Spleen (tissue), 11 donors: ENCODE results near the gene PPP2R2D. TPM values are rescaled to one million over a fixed set of nuclear protein-coding genes. Genes with fewer than 3 reads are reported as not detected.

Experiments used
- DNase-seq: peaks from one replicate; pipeline ENCODE4 v3.0.0-alpha.2; 2020
- H3K27ac ChIP-seq, 8 donors: fragments of 200-600 bp; sonication (generic) in 7 of 8; 1 replicate in 4 of 8; 2 replicates in 4 of 8; pipeline versions ENCODE4 v1.5.0 to v1.8.0; 2016 to 2021; ENCODE audit warnings: inconsistent platforms in 4 of 8, mild to moderate bottlenecking in 4 of 8, moderate library complexity in 1 of 8
- H3K27me3 ChIP-seq, 7 donors: fragments of 200-600 bp; sonication (generic) in 6 of 7; replicated peaks in 1 of 7; 1 replicate in 4 of 7; 2 replicates in 3 of 7; pipeline versions ENCODE4 v1.5.0 to v1.8.0; 2016 to 2021; ENCODE audit warnings: inconsistent platforms in 3 of 7, mild to moderate bottlenecking in 1 of 7
- H3K36me3 ChIP-seq, 6 donors: fragments of 200-600 bp; sonication (generic) in 5 of 6; 1 replicate in 4 of 6; 2 replicates in 2 of 6; pipeline versions ENCODE4 v1.5.0 to v1.8.0; 2016 to 2021; ENCODE audit warnings: inconsistent platforms in 2 of 6
- H3K4me1 ChIP-seq, 6 donors: fragments of 200-600 bp; sonication (generic) in 5 of 6; 1 replicate in 3 of 6; 2 replicates in 3 of 6; pipeline versions ENCODE4 v1.5.0 to v1.8.0; 2016 to 2021; ENCODE audit warnings: inconsistent platforms in 3 of 6
- H3K4me3 ChIP-seq, 8 donors: fragments of 200-600 bp; sonication (generic) in 7 of 8; 1 replicate in 4 of 8; 2 replicates in 4 of 8; pipeline versions ENCODE4 v1.5.0 to v1.8.0; 2016 to 2021; ENCODE audit warnings: inconsistent platforms in 4 of 8, mild to moderate bottlenecking in 4 of 8, moderate library complexity in 2 of 8
- H3K9me3 ChIP-seq, 8 donors: fragments of 200-600 bp; sonication (generic) in 7 of 8; 1 replicate in 4 of 8; 2 replicates in 4 of 8; pipeline versions ENCODE4 v1.5.0 to v1.8.0; 2016 to 2021; ENCODE audit warnings: inconsistent platforms in 4 of 8
- POLR2A ChIP-seq, 3 donors: fragments of 450-650 bp; IDR thresholded peaks; one replicate each; pipeline ENCODE4 v1.5.1; 2017; ENCODE audit warnings: antibody characterized with exemption in 3 of 3, mild to moderate bottlenecking in 1 of 3
- POLR2AphosphoS5 ChIP-seq, 3 donors: sonication (generic); formaldehyde crosslinking; IDR thresholded peaks; one replicate each; pipeline ENCODE4 v1.5.1; 2017; ENCODE audit warnings: antibody characterized with exemption in 3 of 3
- WGBS, 5 donors: extraction: QIAGEN DNeasy Blood & Tissue Kit in 3 of 5; methylation state at CpG; one replicate each; pipeline versions ENCODE4 v1.1.5 to v1.1.7; 2013 to 2018; 5-methylcytosine and 5-hydroxymethylcytosine counted together
- intact Hi-C: fragments of 100-400 bp; cut with DNase I; formaldehyde crosslinking; loops from one replicate; pipeline ENCODE4 v1.15.0; 2023; ENCODE audit warnings: low total_unique reads
- polyA plus RNA-seq, 3 donors: library from polyadenylated mRNA; stranded (reverse); fragments of 200-250 nt; gene quantifications; one replicate each; pipeline ENCODE4 v1.2.1, GENCODE V29; 2013
- total RNA-seq, 7 donors: library from RNA; depleted of rRNA in 3 of 7; stranded (reverse); fragments of >200 nt in 3 of 7; fragmentation: NEBNext Ultra II Directional in 4 of 7; extraction: Animal tissue kit (Norgen Biotek cat#: 25700) in 4 of 7; gene quantifications; one replicate each; pipeline versions ENCODE4 v1.1.0 to v1.2.1, GENCODE V29; 2016 to 2021
- TF ChIP-seq, protein P1 (sequence below), 11 experiments: fragments of 200-600 bp in 7 of 11; fragments of 450-650 bp in 4 of 11; sonication (generic) in 4 of 11; IDR thresholded peaks in 8 of 11; conservative IDR thresholded peaks in 3 of 11; 1 replicate in 7 of 11; 2 replicates in 4 of 11; pipeline versions ENCODE4 v1.4.0 to v1.8.0; 2016 to 2021; ENCODE audit warnings: antibody characterized with exemption in 11 of 11, inconsistent platforms in 4 of 11, mild to moderate bottlenecking in 1 of 11
- donor health status: healthy with polysubstance abuse.
- donor health status: DM: no; HTN: no; CAD: no; lungs with moderate emphysema.
- donor health status: DM: no; HTN: no; CAD: no.
- donor health status: Bipolar disorder and iron deficiency.
- donor health status: healthy.
- donor health status: DM: no; HTN: no; CAD: no.
- donor health status: DM: yes; HTN: yes; CAD: no.

The PPP2R2D gene
- total and polyA plus RNA-seq, 10 donors: 15.6 to 41.2 (median 32.0) TPM

- TF ChIP-seq POLR2AphosphoS5 (IDR thresholded peaks at IDR 0.05) (no peak), POLR2A (IDR thresholded peaks at IDR 0.05) (no peak)
- TF ChIP-seq, protein P1, sequence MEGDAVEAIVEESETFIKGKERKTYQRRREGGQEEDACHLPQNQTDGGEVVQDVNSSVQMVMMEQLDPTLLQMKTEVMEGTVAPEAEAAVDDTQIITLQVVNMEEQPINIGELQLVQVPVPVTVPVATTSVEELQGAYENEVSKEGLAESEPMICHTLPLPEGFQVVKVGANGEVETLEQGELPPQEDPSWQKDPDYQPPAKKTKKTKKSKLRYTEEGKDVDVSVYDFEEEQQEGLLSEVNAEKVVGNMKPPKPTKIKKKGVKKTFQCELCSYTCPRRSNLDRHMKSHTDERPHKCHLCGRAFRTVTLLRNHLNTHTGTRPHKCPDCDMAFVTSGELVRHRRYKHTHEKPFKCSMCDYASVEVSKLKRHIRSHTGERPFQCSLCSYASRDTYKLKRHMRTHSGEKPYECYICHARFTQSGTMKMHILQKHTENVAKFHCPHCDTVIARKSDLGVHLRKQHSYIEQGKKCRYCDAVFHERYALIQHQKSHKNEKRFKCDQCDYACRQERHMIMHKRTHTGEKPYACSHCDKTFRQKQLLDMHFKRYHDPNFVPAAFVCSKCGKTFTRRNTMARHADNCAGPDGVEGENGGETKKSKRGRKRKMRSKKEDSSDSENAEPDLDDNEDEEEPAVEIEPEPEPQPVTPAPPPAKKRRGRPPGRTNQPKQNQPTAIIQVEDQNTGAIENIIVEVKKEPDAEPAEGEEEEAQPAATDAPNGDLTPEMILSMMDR (IDR thresholded peaks at IDR 0.05 in 8 of 11, conservative IDR thresholded peaks at IDR 0.05 in 3 of 11): no peak
- intact Hi-C loops: loop anchor here (10.0 kb wide), 1 partner anchor 1677 kb away; no protein-coding TSS in a partner anchor
Measured at GRCh38 chr10:131871673-131872005, 29.2 kb upstream of the PPP2R2D start.

GRCh38 chr10:131872011-131872826 is 28.6 kb upstream of the PPP2R2D start:
- Histone ChIP-seq H3K27ac (no peak overlapping the region), H3K36me3 (no peaks in the 10 kb centered on the region), H3K9me3 (no peaks in the 10 kb centered on the region), H3K4me3 (no peak overlapping the region), H3K4me1 (peaks cover 0 to 9% (median 6%) of the 10 kb centered on the region in 6 donors), H3K27me3 (peaks cover 0 to 50% (median 12%) of the 10 kb centered on the region in 7 donors)
- DNase-seq: peak; percentile 69
- intact Hi-C loops: loop anchor here (10.0 kb wide), 1 partner anchor 1677 kb away; no protein-coding TSS in a partner anchor
- TF ChIP-seq POLR2AphosphoS5 (IDR thresholded peaks at IDR 0.05) (no peak), POLR2A (IDR thresholded peaks at IDR 0.05) (no peak)
- TF ChIP-seq, protein P1 (IDR thresholded peaks at IDR 0.05 in 8 of 11, conservative IDR thresholded peaks at IDR 0.05 in 3 of 11): no peak
- 78 to 86% (median 85%) methylated on average over 16 to 27 of the region's 27 CpGs for WGBS, 5 donors

More at GRCh38 chr10:131871673-131872005, 29.2 kb upstream of the PPP2R2D start:
- Histone ChIP-seq H3K27ac (no peak overlapping the region), H3K4me1 (peaks cover 0 to 9% (median 6%) of the 10 kb centered on the region in 6 donors), H3K4me3 (no peak overlapping the region), H3K36me3 (no peaks in the 10 kb centered on the region), H3K27me3 (peaks cover 0 to 46% (median 12%) of the 10 kb centered on the region in 7 donors), H3K9me3 (no peaks in the 10 kb centered on the region)
- WGBS, 5 donors: 80 to 93% (median 86%) methylated on average over 6 to 8 of the region's 8 CpGs
- peak; percentile 49 for DNase-seq

GRCh38 chr10:131872827-131873375 is 27.9 kb upstream of the PPP2R2D start:
- Histone ChIP-seq H3K4me3 (no peak overlapping the region), H3K9me3 (no peaks in the 10 kb centered on the region), H3K27me3 (peaks cover 0 to 50% (median 12%) of the 10 kb centered on the region in 7 donors), H3K27ac (no peak overlapping the region), H3K4me1 (peaks cover 0 to 9% (median 6%) of the 10 kb centered on the region in 6 donors), H3K36me3 (no peaks in the 10 kb centered on the region)
- TF ChIP-seq POLR2AphosphoS5 (IDR thresholded peaks at IDR 0.05) (no peak), POLR2A (IDR thresholded peaks at IDR 0.05) (no peak)
- TF ChIP-seq, protein P1 (IDR thresholded peaks at IDR 0.05 in 8 of 11, conservative IDR thresholded peaks at IDR 0.05 in 3 of 11): no peak
- intact Hi-C loops: loop anchor here (10.0 kb wide), 1 partner anchor 1678 kb away; no protein-coding TSS in a partner anchor
- DNase-seq: peak; percentile 65
- WGBS, 5 donors: 72 to 85% (median 75%) methylated on average over 6 to 19 of the region's 19 CpGs

DNA sequence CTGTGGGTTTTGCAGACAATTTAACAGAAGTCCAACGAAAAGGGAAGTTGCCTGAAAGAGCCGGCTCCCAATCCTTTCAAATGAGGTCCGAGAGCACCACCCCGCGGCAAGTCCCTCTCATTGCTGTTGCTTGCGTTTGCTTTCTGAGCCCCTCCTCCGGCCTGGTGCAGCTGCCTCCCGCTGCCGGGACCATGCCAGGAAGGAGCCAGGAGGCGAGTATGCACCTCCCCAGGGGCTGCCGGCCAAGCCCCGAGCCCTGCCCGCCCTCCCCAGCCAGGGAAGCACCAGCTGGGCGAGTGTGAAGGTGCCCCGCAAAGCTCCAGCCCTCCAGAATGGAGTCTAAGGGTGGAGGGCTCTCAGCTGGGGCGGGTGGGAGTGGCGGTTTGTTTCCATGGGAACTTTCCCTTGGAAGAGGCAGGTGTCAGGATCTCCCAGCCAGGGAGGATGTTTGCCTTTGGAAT is 25.8 kb upstream of the PPP2R2D start:
- intact Hi-C loops: loop anchor here (10.0 kb wide), 1 partner anchor 1680 kb away; no protein-coding TSS in a partner anchor
- peak; percentile 87 for DNase-seq
- peaks cover 0 to 9% (median 6%) of the 10 kb centered on the region in 6 donors for H3K4me1 ChIP-seq
- no peak overlapping the region for H3K27ac ChIP-seq
- no peak overlapping the region for H3K4me3 ChIP-seq
- TF ChIP-seq, protein P1 (IDR thresholded peaks at IDR 0.05 in 8 of 11, conservative IDR thresholded peaks at IDR 0.05 in 3 of 11): peak; percentile 35 to 81 (median 63)
- TF ChIP-seq POLR2A (IDR thresholded peaks at IDR 0.05): no peak
- no peaks in the 10 kb centered on the region for H3K9me3 ChIP-seq
- no peaks in the 10 kb centered on the region for H3K36me3 ChIP-seq
- H3K27me3 ChIP-seq: peaks cover 0 to 64% (median 12%) of the 10 kb centered on the region in 7 donors
- 6 to 10% (median 6%) methylated on average over 16 to 17 of the region's 17 CpGs for WGBS, 5 donors
